K562 (cell line): ENCODE measurements around the gene ZNF335. TPM values are rescaled to one million over a fixed set of nuclear protein-coding genes. Genes with fewer than 3 reads are reported as not detected.

Experiments
- ATAC-seq: fragments of 200-7000 bp; cut with Tn5 transposase; 3 replicates; pipeline ENCODE4 v1.9.1; 2020; ENCODE audit warnings: moderate library complexity
- BruUV-seq: library from RNA; stranded (reverse); fragments of 400-500 nt; replicated peaks from 2 replicates; lab custom pipeline; 2021; lab: Mats Ljungman, UMichigan
- CTCF ChIA-PET: fragments of 300-600 bp; formaldehyde crosslinking; extraction: SDS; loops from one replicate; lab custom pipeline; 2021; ENCODE audit warnings: low intra/inter-chr PET ratio; lab: Yijun Ruan, JAX
- POLR2A ChIA-PET: fragments of 300-600, 350-650 bp; sonication (Branson Sonifier 250); formaldehyde crosslinking; extraction: SDS; loops from one replicate; lab custom pipeline; 2021; ENCODE audit warnings: antibody characterized with exemption, inconsistent platforms; lab: Yijun Ruan, JAX
- DNase-seq, 4 experiments: peaks; one replicate each; pipeline versions ENCODE4 v3.0.0 to v3.0.0-alpha.2; 2011 to 2018; ENCODE audit warnings: low spot score in 3 of 4, mixed read lengths in 3 of 4; ENCODE audit errors: extremely low read depth in 1 of 4
- FAIRE-seq: peaks from 2 replicates; lab custom pipeline; 2011; peaks lifted over from hg19 to GRCh38; lab: Jason Lieb, UNC
- H2AFZ ChIP-seq: 2 replicates; pipeline ENCODE4 v1.6.0; 2011; ENCODE audit warnings: low read depth, low read length, control low read depth, inconsistent platforms
- H3K27ac ChIP-seq: fragments of 200-600 bp; 3 replicates; pipeline ENCODE4 v1.8.0; 2011; ENCODE audit warnings: low read depth, mild to moderate bottlenecking, control low read depth, inconsistent platforms, low read length, moderate library complexity, mixed read lengths; ENCODE audit errors: extremely low read depth
- H3K27me3 ChIP-seq, 2 experiments: fragments of 300-600 bp in 1 of 2; 2 replicates in 1 of 2; 3 replicates in 1 of 2; pipeline versions ENCODE4 v1.6.0 to v1.8.0; 2011; ENCODE audit warnings: inconsistent platforms in 2 of 2, low read length in 2 of 2, mild to moderate bottlenecking in 1 of 2, mixed read lengths in 1 of 2, moderate library complexity in 1 of 2; ENCODE audit not compliant: control insufficient read depth in 2 of 2, insufficient read depth in 2 of 2
- H3K36me3 ChIP-seq: fragments of 300-600 bp; 3 replicates; pipeline ENCODE4 v1.8.0; 2011; ENCODE audit warnings: mild to moderate bottlenecking, low read length, inconsistent platforms; ENCODE audit not compliant: control insufficient read depth, insufficient read depth
- H3K4me1 ChIP-seq, 2 experiments: fragments of 200-600 bp in 1 of 2; replicated peaks in 1 of 2; 2 replicates in 1 of 2; 3 replicates in 1 of 2; pipeline versions ENCODE4 v1.5.1 to v1.8.0; 2011; ENCODE audit warnings: inconsistent platforms in 2 of 2, low read length in 2 of 2, mild to moderate bottlenecking in 1 of 2, mixed read lengths in 1 of 2, moderate library complexity in 1 of 2; ENCODE audit not compliant: control insufficient read depth in 2 of 2, insufficient read depth in 2 of 2
- H3K4me2 ChIP-seq: 2 replicates; pipeline ENCODE4 v1.6.1; 2011; ENCODE audit warnings: low read length, control low read depth, inconsistent platforms, mixed read lengths; ENCODE audit not compliant: insufficient read depth
- H3K4me3 ChIP-seq: fragments of 200-600 bp; sonication (generic), shearing (Covaris generic); 2 replicates; pipeline ENCODE4 v1.5.1; 2016; ENCODE audit warnings: control low read depth, inconsistent platforms
- H3K79me2 ChIP-seq: fragments of 200-600 bp; 3 replicates; pipeline ENCODE4 v1.8.0; 2011; ENCODE audit warnings: low read length, inconsistent platforms; ENCODE audit not compliant: control insufficient read depth, insufficient read depth
- H3K9ac ChIP-seq, 2 experiments: 2 replicates each; pipeline versions ENCODE4 v1.6.0 to v1.6.1; 2011; ENCODE audit warnings: low read depth in 2 of 2, low read length in 2 of 2, control low read depth in 1 of 2, inconsistent platforms in 1 of 2, mild to moderate bottlenecking in 1 of 2, mixed read lengths in 1 of 2; ENCODE audit not compliant: insufficient read depth in 1 of 2
- H3K9me1 ChIP-seq: one replicate; pipeline ENCODE4 v1.6.0; 2011; ENCODE audit warnings: inconsistent platforms, mild to moderate bottlenecking, low read length, moderate library complexity; ENCODE audit not compliant: control insufficient read depth, insufficient read depth
- H3K9me3 ChIP-seq: replicated peaks from 2 replicates; pipeline ENCODE4 v1.5.1; 2011; ENCODE audit warnings: low read depth, low read length, inconsistent platforms; ENCODE audit not compliant: control insufficient read depth, insufficient read depth
- H4K20me1 ChIP-seq: replicated peaks from 2 replicates; pipeline ENCODE4 v1.6.1; 2011; ENCODE audit warnings: low read length, inconsistent platforms, mixed read lengths; ENCODE audit not compliant: control insufficient read depth, insufficient read depth
- C11orf30 ChIP-seq: fragments of 450-650 bp; IDR thresholded peaks from 2 replicates; pipeline ENCODE4 v1.6.1; 2016; ENCODE audit warnings: low read depth, mild to moderate bottlenecking
- KLF1 ChIP-seq: fragments of 450-650 bp; IDR thresholded peaks from 2 replicates; pipeline ENCODE4 v1.6.1; 2016; ENCODE audit warnings: missing genetic modification characterization, missing compliant biosample characterization
- MAFF ChIP-seq: IDR thresholded peaks from 2 replicates; pipeline ENCODE4 v1.6.1; 2012; ENCODE audit warnings: low read length, improper control_type of control experiment
- MAFG ChIP-seq: fragments of 450-650 bp; conservative IDR thresholded peaks from 2 replicates; pipeline ENCODE4 v1.6.1; 2016; ENCODE audit warnings: missing genetic modification characterization, missing compliant biosample characterization
- MAFK ChIP-seq: IDR thresholded peaks from 2 replicates; pipeline ENCODE4 v1.6.1; 2011; ENCODE audit warnings: low read length, improper control_type of control experiment
- RAD21 ChIP-seq, 2 experiments: fragments of 250-450 bp in 1 of 2; fragments of 450-650 bp in 1 of 2; sonication (Bioruptor Pico) in 1 of 2; formaldehyde crosslinking in 1 of 2; IDR thresholded peaks in 1 of 2; conservative IDR thresholded peaks in 1 of 2; 2 replicates each; pipeline versions ENCODE4 v1.4.0 to v1.8.0; 2020 to 2022; ENCODE audit warnings: mild to moderate bottlenecking in 2 of 2, moderate library complexity in 1 of 2
- SNRNP70 ChIP-seq: fragments of 200-400 bp; formaldehyde crosslinking; optimal IDR thresholded peaks from 2 replicates; pipeline ENCODE3; 2017; ENCODE audit warnings: low read depth, low read length
- ZNF134 ChIP-seq: fragments of 250-450 bp; sonication (Bioruptor Pico); conservative IDR thresholded peaks from 2 replicates; pipeline ENCODE4 v1.4.0; 2020
- ZNF316 ChIP-seq: fragments of 450-650 bp; IDR thresholded peaks from 2 replicates; pipeline ENCODE4 v1.6.1; 2016
- WGBS: fragments of 100-300 bp; shearing (Covaris generic); methylation state at CpG from one replicate; pipeline ENCODE4 v1.1.6; 2016; ENCODE audit warnings: low coverage, mixed read lengths; ENCODE audit not compliant: insufficient coverage; ENCODE audit errors: missing lambda C conversion rate; 5-methylcytosine and 5-hydroxymethylcytosine counted together
- in situ Hi-C: fragments of 300-500 bp; cut with MboI; formaldehyde crosslinking; loops from 4 replicates; pipeline ENCODE4 v1.15.0; 2018; ENCODE audit warnings: inconsistent platforms, mixed read lengths
- intact Hi-C: fragments of 100-400 bp; cut with micrococcal nuclease; formaldehyde crosslinking; loops from 2 replicates; pipeline ENCODE4 v1.14.2; 2022
- polyA plus RNA-seq, 8 experiments: library from polyadenylated mRNA; depleted of rRNA in 4 of 8; stranded (reverse) in 5 of 8; unstranded in 3 of 8; fragments of >200 nt; fragmentation: Nextera tagmentation in 2 of 8; fragmentation: Illumina TruSeq in 1 of 8; extraction: Ambion mirVana in 2 of 8; extraction: Trizol in 1 of 8; gene quantifications; 2 replicates each; pipeline versions ENCODE4 v1.2.1 to v1.2.3, GENCODE V29; 2011 to 2014; ENCODE audit warnings: inconsistent platforms in 1 of 8, missing spikeins in 1 of 8
- total RNA-seq, 7 experiments: library from RNA; depleted of rRNA in 6 of 7; stranded (reverse); fragments of >200 nt in 6 of 7; fragmentation: Illumina TruSeq in 2 of 7; extraction: Trizol in 2 of 7; gene quantifications; 2 replicates each; pipeline versions ENCODE4 v1.2.1 to v1.2.3, GENCODE V29; 2011 to 2021; ENCODE audit warnings: low replicate concordance in 1 of 7
- TF ChIP-seq, protein P1 (sequence below), 2 experiments: fragments of 450-650 bp; IDR thresholded peaks; 2 replicates each; pipeline ENCODE4 v1.6.1; 2016
- TF ChIP-seq, protein P2 (sequence below): sonication (generic); formaldehyde crosslinking; IDR thresholded peaks from 2 replicates; pipeline ENCODE4 v1.9.0; 2022; ENCODE audit warnings: mild to moderate bottlenecking, missing genetic modification reagents

The ZNF335 gene
- total and polyA plus RNA-seq, 9 of the 15 experiments (the other 6 are each of a cell fraction or from before 2014, with no cell fraction given): 0.39 to 16.0 (median 7.6) TPM

DNA sequence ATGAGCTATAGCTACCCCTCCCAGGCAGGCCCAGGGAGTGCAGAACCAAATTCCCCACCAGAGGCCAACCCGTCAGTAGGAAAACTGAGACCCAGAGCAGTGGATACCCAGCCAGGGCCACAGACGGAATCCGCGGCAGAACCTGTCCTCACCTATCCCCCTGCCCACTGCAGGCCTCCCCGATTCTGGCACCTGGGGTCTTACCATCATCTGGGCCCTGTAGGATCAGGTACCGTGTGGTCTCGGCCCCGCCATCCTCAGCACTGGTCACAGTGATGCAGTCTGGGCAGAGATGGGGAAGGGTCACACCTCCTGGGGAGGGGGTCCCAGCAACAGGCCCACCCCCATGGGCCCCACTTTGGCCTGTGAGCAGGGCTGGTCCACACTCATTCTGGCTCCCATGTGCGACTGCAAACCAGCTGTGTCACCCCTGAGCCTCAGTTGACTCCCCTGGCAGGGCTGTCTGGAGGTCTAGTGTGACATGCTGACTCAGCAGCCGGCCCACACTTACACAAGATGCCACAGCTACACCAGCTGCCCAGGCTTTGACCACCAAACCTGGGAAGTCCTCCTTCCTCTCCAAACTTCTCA, 3.8 kb downstream of the ZNF335 start:
- no peak overlapping the region for H3K4me2 ChIP-seq
- FAIRE-seq: no peak

More for the DNA sequence above, 3.8 kb downstream of the ZNF335 start:
- peaks cover 3% of the 10 kb centered on the region; the same call in 1 of the 2 replicates for H4K20me1 ChIP-seq
- H3K4me1 ChIP-seq: peaks cover 6 to 31% of the 10 kb centered on the region in 2 experiments; a peak in 4 of 5 replicates
- ChIA-PET POLR2A (interaction anchor here (5.4 kb wide), 1 partner anchor 34 kb away, joined by 25 read pairs; the partner anchor contains the start of gene PCIF1), CTCF (no interaction called here)
- BruUV-seq: no TSS peak
- peak; percentile 82 for TF ChIP-seq ZNF316
- TF ChIP-seq ZNF134: no peak
- TF ChIP-seq, protein P1, sequence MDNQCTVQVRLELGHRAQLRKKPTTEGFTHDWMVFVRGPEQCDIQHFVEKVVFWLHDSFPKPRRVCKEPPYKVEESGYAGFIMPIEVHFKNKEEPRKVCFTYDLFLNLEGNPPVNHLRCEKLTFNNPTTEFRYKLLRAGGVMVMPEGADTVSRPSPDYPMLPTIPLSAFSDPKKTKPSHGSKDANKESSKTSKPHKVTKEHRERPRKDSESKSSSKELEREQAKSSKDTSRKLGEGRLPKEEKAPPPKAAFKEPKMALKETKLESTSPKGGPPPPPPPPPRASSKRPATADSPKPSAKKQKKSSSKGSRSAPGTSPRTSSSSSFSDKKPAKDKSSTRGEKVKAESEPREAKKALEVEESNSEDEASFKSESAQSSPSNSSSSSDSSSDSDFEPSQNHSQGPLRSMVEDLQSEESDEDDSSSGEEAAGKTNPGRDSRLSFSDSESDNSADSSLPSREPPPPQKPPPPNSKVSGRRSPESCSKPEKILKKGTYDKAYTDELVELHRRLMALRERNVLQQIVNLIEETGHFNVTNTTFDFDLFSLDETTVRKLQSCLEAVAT (IDR thresholded peaks at IDR 0.05): no peak
- TF ChIP-seq MAFK: peak; percentile 76
- TF ChIP-seq RAD21 (CRISPR knock-in tag; conservative IDR thresholded peaks at IDR 0.05 in 1 of 2, IDR thresholded peaks at IDR 0.05 in 1 of 2): no peak
- TF ChIP-seq, protein P2, sequence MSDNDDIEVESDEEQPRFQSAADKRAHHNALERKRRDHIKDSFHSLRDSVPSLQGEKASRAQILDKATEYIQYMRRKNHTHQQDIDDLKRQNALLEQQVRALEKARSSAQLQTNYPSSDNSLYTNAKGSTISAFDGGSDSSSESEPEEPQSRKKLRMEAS (CRISPR knock-in tag): no peak
- TF ChIP-seq MAFG (tag): peak; percentile 70
- peak; percentile 78 for TF ChIP-seq C11orf30
- TF ChIP-seq MAFF: peak; percentile 68
- TF ChIP-seq KLF1 (tag): no peak
- TF ChIP-seq SNRNP70: no peak
- no peaks in the 10 kb centered on the region for H3K9me3 ChIP-seq
- peak overlapping the region in 1 of 2 experiments; percentile 57; a peak in 2 of 4 replicates for H3K9ac ChIP-seq
- no peaks in the 10 kb centered on the region for H3K9me1 ChIP-seq
- H3K79me2 ChIP-seq: peaks cover 14% of the 10 kb centered on the region
- ATAC-seq (no peak), DNase-seq (peak in 1 of 4 experiments; percentile 6)
- peaks cover 62% of the 10 kb centered on the region; the same call in 2 of the 3 replicates for H3K36me3 ChIP-seq
- no peak overlapping the region for H3K27ac ChIP-seq
- intact Hi-C loops: no loop called here
- 92% methylated on average over 7 of the region's 10 CpGs for WGBS
- no peak overlapping the region for H2AFZ ChIP-seq
- no peak overlapping the region for H3K4me3 ChIP-seq
- in situ Hi-C loops: no loop called here
- no peaks in the 10 kb centered on the region for H3K27me3 ChIP-seq
